CD14-positive monocyte (primary cell): ENCODE measurements around the gene MLXIP. TPM values are rescaled to one million over a fixed set of nuclear protein-coding genes. Genes with fewer than 3 reads are reported as not detected.
"Not testable (repeated sequence)": the region's sequence is repeated elsewhere in the genome, so short reads cannot be mapped to it uniquely, and the experiment has no call there.

ENCODE experiments used
- DNase-seq, 3 donors: peaks; one replicate each; pipeline ENCODE4 v3.0.0-alpha.2; 2011 to 2022
- H2AFZ ChIP-seq: 2 replicates; pipeline ENCODE4 v1.6.0; 2012; ENCODE audit warnings: mild to moderate bottlenecking, low read depth, low read length, inconsistent platforms; ENCODE audit not compliant: insufficient read depth, poor library complexity, severe bottlenecking
- H3K27ac ChIP-seq, 2 donors: 1 replicate in 1 of 2; 2 replicates in 1 of 2; pipeline ENCODE4 v1.5.1; 2012 to 2013; ENCODE audit warnings: low read length in 2 of 2, control low read depth in 1 of 2, inconsistent platforms in 1 of 2, low read depth in 1 of 2, mild to moderate bottlenecking in 1 of 2
- H3K27me3 ChIP-seq, 2 donors: one replicate each; pipeline versions ENCODE4 v1.6.0 to v1.6.1; 2011 to 2013; ENCODE audit warnings: low read length in 2 of 2; ENCODE audit not compliant: control insufficient read depth in 2 of 2, insufficient read depth in 2 of 2
- H3K36me3 ChIP-seq, 2 donors: replicated peaks in 1 of 2; 1 replicate in 1 of 2; 2 replicates in 1 of 2; pipeline versions ENCODE4 v1.5.1 to v1.6.1; 2012 to 2013; ENCODE audit warnings: low read length in 2 of 2, control low read depth in 1 of 2, inconsistent platforms in 1 of 2, mild to moderate bottlenecking in 1 of 2; ENCODE audit not compliant: insufficient read depth in 2 of 2, control insufficient read depth in 1 of 2
- H3K4me1 ChIP-seq, 2 donors: 1 replicate in 1 of 2; 2 replicates in 1 of 2; pipeline versions ENCODE4 v1.5.1 to v1.6.1; 2012 to 2013; ENCODE audit warnings: low read length in 2 of 2, control low read depth in 1 of 2, inconsistent platforms in 1 of 2, mild to moderate bottlenecking in 1 of 2, moderate library complexity in 1 of 2; ENCODE audit not compliant: insufficient read depth in 2 of 2, control insufficient read depth in 1 of 2
- H3K4me2 ChIP-seq: replicated peaks from 2 replicates; pipeline ENCODE3; 2012; ENCODE audit warnings: low read length, moderate library complexity, mild to moderate bottlenecking; ENCODE audit not compliant: poor library complexity, severe bottlenecking; ENCODE audit errors: extremely low read depth
- H3K4me3 ChIP-seq, 3 experiments: fragments of 200-600 bp in 1 of 3; sonication (generic) in 1 of 3; replicated peaks in 1 of 3; 1 replicate in 2 of 3; 2 replicates in 1 of 3; pipeline ENCODE4 v1.5.1; 2011 to 2013; ENCODE audit warnings: low read length in 3 of 3, mild to moderate bottlenecking in 3 of 3, control low read depth in 2 of 3, low read depth in 2 of 3, inconsistent platforms in 1 of 3, moderate library complexity in 1 of 3
- H3K79me2 ChIP-seq: 2 replicates; pipeline ENCODE4 v1.6.0; 2012; ENCODE audit warnings: mild to moderate bottlenecking, control low read depth, inconsistent platforms, low read length, moderate library complexity; ENCODE audit not compliant: insufficient read depth
- H3K9ac ChIP-seq: 2 replicates; pipeline ENCODE4 v1.6.0; 2017; ENCODE audit warnings: low read length, mild to moderate bottlenecking; ENCODE audit not compliant: insufficient read depth, poor library complexity, severe bottlenecking
- H3K9me3 ChIP-seq, 2 donors: replicated peaks in 1 of 2; 1 replicate in 1 of 2; 2 replicates in 1 of 2; pipeline versions ENCODE4 v1.5.1 to v1.6.1; 2012 to 2013; ENCODE audit warnings: low read length in 2 of 2, control low read depth in 1 of 2; ENCODE audit not compliant: control insufficient read depth in 1 of 2, insufficient read depth in 1 of 2
- H4K20me1 ChIP-seq: 2 replicates; pipeline ENCODE4 v1.6.0; 2012; ENCODE audit warnings: mild to moderate bottlenecking, low read length, control low read depth, moderate library complexity; ENCODE audit not compliant: insufficient read depth
- H3K27ac Mint-ChIP-seq, 7 donors: one replicate each; pipeline ENCODE4 v1.8.0; 2020; ENCODE audit warnings: mild to moderate bottlenecking in 7 of 7, mixed read lengths in 7 of 7, moderate library complexity in 6 of 7, inconsistent platforms in 2 of 7
- H3K27me3 Mint-ChIP-seq, 3 donors: one replicate each; pipeline ENCODE4 v1.8.0; 2021 to 2022; ENCODE audit warnings: low read depth in 3 of 3, mild to moderate bottlenecking in 3 of 3, mixed read lengths in 3 of 3, moderate library complexity in 3 of 3, inconsistent platforms in 1 of 3
- H3K36me3 Mint-ChIP-seq, 2 donors: one replicate each; pipeline ENCODE4 v1.8.0; 2020; ENCODE audit warnings: mixed read lengths in 2 of 2, inconsistent platforms in 1 of 2, mild to moderate bottlenecking in 1 of 2
- H3K4me1 Mint-ChIP-seq: one replicate; pipeline ENCODE4 v1.8.0; 2020; ENCODE audit warnings: mild to moderate bottlenecking, mixed read lengths
- H3K4me3 Mint-ChIP-seq, 2 donors: one replicate each; pipeline ENCODE4 v1.8.0; 2020; ENCODE audit warnings: mild to moderate bottlenecking in 2 of 2, mixed read lengths in 2 of 2, moderate library complexity in 1 of 2
- H3K9me3 Mint-ChIP-seq, 7 donors: one replicate each; pipeline ENCODE4 v1.8.0; 2020 to 2022; ENCODE audit warnings: mixed read lengths in 7 of 7, mild to moderate bottlenecking in 6 of 7, moderate library complexity in 6 of 7, inconsistent platforms in 2 of 7
- WGBS: methylation state at CpG from one replicate; pipeline ENCODE4 v1.1.5; 2013; ENCODE audit warnings: missing lambda C conversion rate; ENCODE audit not compliant: insufficient coverage; 5-methylcytosine and 5-hydroxymethylcytosine counted together
- intact Hi-C, 2 donors: fragments of 100-400 bp; cut with micrococcal nuclease; formaldehyde crosslinking; loops; one replicate each; pipeline versions ENCODE4 v1.15.0 to v1.15.1; 2023
- polyA plus RNA-seq, 3 donors: library from polyadenylated mRNA; depleted of rRNA in 1 of 3; unstranded in 2 of 3; stranded (reverse) in 1 of 3; fragments of 300-500 nt in 2 of 3; fragments of >200 nt in 1 of 3; fragmentation: Illumina TruSeq in 2 of 3; gene quantifications; 1 replicate in 2 of 3; 2 replicates in 1 of 3; pipeline ENCODE4 v1.2.3, GENCODE V29; 2012 to 2021
- TF ChIP-seq, protein P1 (sequence below): fragments of 200-600 bp; IDR thresholded peaks from one replicate; pipeline ENCODE4 v1.8.0; 2022; ENCODE audit warnings: antibody characterized with exemption, mild to moderate bottlenecking

MLXIP gene
- polyA plus RNA-seq, 3 donors, result 4.5 to 44.8 (median 4.6) TPM

DNA sequence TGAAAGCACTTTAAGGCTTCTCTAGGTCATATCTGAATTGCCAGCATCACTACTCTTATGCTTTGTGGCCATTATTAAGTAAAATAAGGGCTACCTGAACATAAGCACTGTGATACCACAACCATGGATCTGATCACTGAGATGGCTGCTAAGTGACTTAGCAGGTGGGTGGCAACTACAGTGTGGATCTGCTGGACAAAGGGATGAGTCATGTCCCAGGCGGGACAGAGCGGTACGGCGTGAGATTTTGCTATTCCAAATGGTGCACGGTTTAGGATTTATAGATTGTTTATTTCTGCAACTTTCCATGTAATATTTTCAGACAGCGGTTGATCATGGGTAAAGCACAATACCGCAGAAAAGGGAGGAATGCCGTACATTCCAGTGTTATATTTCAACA, 39.4 kb downstream of the MLXIP start:
- no peak overlapping the region for H3K4me3 ChIP-seq
- intact Hi-C loops, result no loop called here
- DNase-seq, result no peak
- H3K79me2 ChIP-seq, result peaks cover 92% of the 10 kb centered on the region
- H3K27me3 ChIP-seq, result no peaks in the 10 kb centered on the region
- Mint-ChIP-seq H3K36me3 (peaks cover 16 to 38% of the 10 kb centered on the region in 2 donors), H3K9me3 (peaks cover 0 to 3% (median 0%) of the 10 kb centered on the region in 7 donors), H3K27me3 (no peaks in the 10 kb centered on the region), H3K4me1 (peaks cover 17% of the 10 kb centered on the region), H3K27ac (no peak overlapping the region), H3K4me3 (no peak overlapping the region)
- H2AFZ ChIP-seq, result no peak overlapping the region
- H3K4me1 ChIP-seq, result peaks cover 2 to 3% of the 10 kb centered on the region in 2 donors
- no peak overlapping the region for H3K4me2 ChIP-seq
- no peaks in the 10 kb centered on the region for H3K9me3 ChIP-seq
- H3K9ac ChIP-seq, result no peak overlapping the region
- TF ChIP-seq, protein P1, sequence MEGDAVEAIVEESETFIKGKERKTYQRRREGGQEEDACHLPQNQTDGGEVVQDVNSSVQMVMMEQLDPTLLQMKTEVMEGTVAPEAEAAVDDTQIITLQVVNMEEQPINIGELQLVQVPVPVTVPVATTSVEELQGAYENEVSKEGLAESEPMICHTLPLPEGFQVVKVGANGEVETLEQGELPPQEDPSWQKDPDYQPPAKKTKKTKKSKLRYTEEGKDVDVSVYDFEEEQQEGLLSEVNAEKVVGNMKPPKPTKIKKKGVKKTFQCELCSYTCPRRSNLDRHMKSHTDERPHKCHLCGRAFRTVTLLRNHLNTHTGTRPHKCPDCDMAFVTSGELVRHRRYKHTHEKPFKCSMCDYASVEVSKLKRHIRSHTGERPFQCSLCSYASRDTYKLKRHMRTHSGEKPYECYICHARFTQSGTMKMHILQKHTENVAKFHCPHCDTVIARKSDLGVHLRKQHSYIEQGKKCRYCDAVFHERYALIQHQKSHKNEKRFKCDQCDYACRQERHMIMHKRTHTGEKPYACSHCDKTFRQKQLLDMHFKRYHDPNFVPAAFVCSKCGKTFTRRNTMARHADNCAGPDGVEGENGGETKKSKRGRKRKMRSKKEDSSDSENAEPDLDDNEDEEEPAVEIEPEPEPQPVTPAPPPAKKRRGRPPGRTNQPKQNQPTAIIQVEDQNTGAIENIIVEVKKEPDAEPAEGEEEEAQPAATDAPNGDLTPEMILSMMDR, result no peak
- peaks cover 13 to 31% of the 10 kb centered on the region in 2 donors for H3K36me3 ChIP-seq
- H4K20me1 ChIP-seq, result peaks cover 97% of the 10 kb centered on the region
- H3K27ac ChIP-seq, result peak overlapping the region in 1 of 2 donors; percentile 13
- WGBS, result 80% methylated on average over 4 of the region's 8 CpGs

DNA sequence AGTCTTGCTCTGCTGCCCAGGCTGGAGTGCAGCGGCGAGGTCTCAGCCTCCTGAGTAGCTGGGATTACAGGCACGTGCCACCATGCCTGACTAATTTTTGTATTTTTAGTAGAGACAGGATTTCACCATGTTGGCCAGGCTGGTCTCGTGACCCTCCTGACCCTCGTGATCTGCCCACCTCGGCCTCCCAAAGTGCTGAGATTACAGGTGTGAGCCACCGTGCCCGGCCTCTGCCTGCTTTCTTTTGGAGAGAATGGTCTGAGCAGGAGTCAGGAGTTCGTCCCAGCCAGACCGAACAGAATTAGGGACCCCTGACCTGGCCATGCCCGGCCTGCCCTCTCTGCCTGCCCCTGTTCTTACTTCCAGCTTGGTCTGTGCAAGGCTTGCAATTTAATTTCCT, 42.8 kb downstream of the MLXIP start:
- H3K27me3 ChIP-seq, H3K27ac ChIP-seq, intact Hi-C loops, H3K4me3 Mint-ChIP-seq, H3K9ac ChIP-seq, H3K27me3 Mint-ChIP-seq, H3K4me2 ChIP-seq, H2AFZ ChIP-seq, H3K4me3 ChIP-seq, H3K9me3 ChIP-seq, H3K9me3 Mint-ChIP-seq, DNase-seq: not testable (repeated sequence)
- peaks cover 16 to 20% of the 10 kb centered on the region in 2 donors for H3K36me3 Mint-ChIP-seq
- Histone ChIP-seq H3K79me2 (peaks cover 92% of the 10 kb centered on the region), H4K20me1 (peaks cover 94% of the 10 kb centered on the region), H3K36me3 (peaks cover 5 to 25% of the 10 kb centered on the region in 2 donors), H3K4me1 (peaks cover 14% of the 10 kb centered on the region in 2 donors)
- peaks cover 37% of the 10 kb centered on the region for H3K4me1 Mint-ChIP-seq
- peak overlapping the region in 2 of 7 donors; percentile 3 to 49 for H3K27ac Mint-ChIP-seq
- 96% methylated on average over 8 of the region's 11 CpGs for WGBS
